Measurements from ENCODE around the gene HNRNPA3.

The HNRNPA3 gene

GRCh38 chr2:177271981-177272666 lies 59.5 kb downstream of the HNRNPA3 start:
- DNase-seq (ENCODE audit: low read depth, low spot score) = no peak

DNA sequence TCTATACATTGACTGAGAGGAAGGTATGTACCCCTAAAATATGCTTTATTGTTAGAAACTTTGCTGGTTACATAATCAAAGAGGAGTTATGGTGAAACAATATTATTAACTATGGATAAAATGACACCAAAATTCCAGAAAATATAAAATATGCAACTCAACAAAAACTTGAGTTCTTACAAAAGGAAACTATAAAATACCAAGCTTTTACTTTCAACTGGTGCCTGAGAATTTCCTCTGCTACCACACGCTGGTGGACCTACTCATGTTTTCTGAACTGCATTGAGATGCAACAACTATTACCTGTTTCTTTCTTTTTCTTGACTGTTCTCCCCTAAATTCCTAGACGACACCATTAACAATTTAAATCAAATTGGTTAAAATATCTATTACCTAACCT lies 60.2 kb downstream of the HNRNPA3 start:
- DNase-seq (ENCODE audit: low read depth, low spot score) = no peak

- DNase-seq (ENCODE audit: low read depth, low spot score) = no peak
These were observed 60.8 kb downstream of the HNRNPA3 start for GRCh38 chr2:177273408-177273807.

Measured in activated naive CD8-positive, alpha-beta T cell treated with anti-CD3 and anti-CD28 coated beads, Interleukin-2, amount 50 U/mL, for 16 hours (primary cell).